HepG2 (cell line): ENCODE data around the gene HOXA11. TPM values are rescaled to one million over a fixed set of nuclear protein-coding genes. Genes with fewer than 3 reads are reported as not detected.
A peak's percentile ranks its signal among the peaks of the same experiment; 100 is the strongest.

ENCODE experiments used
- ATRX ChIP-seq: sonication (generic); formaldehyde crosslinking; IDR thresholded peaks from 2 replicates; pipeline ENCODE4 v1.4.0; 2020; ENCODE audit warnings: missing genetic modification reagents, borderline replicate concordance
- CBX1 ChIP-seq: IDR thresholded peaks from one replicate; pipeline ENCODE4 v1.6.1; 2016; ENCODE audit warnings: antibody characterized with exemption, low read depth
- ELF4 ChIP-seq: sonication (generic); formaldehyde crosslinking; IDR thresholded peaks from 2 replicates; pipeline ENCODE4 v1.5.0; 2020; ENCODE audit warnings: missing genetic modification reagents, mild to moderate bottlenecking, moderate library complexity, borderline replicate concordance
- EP300 ChIP-seq, 3 experiments: sonication (generic) in 1 of 3; formaldehyde crosslinking in 1 of 3; IDR thresholded peaks; 2 replicates each; pipeline versions ENCODE4 v1.5.1 to v1.6.1; 2011 to 2020; ENCODE audit warnings: low read depth in 2 of 3, low read length in 2 of 3, borderline replicate concordance in 1 of 3, improper control_type of control experiment in 1 of 3, mild to moderate bottlenecking in 1 of 3, missing genetic modification reagents in 1 of 3, moderate library complexity in 1 of 3
- FOXA3 ChIP-seq: IDR thresholded peaks from 2 replicates; pipeline ENCODE4 v1.6.1; 2016; ENCODE audit warnings: missing genetic modification reagents, missing compliant biosample characterization
- GFI1 ChIP-seq: sonication (generic); formaldehyde crosslinking; IDR thresholded peaks from 2 replicates; pipeline ENCODE4 v1.5.0; 2020; ENCODE audit warnings: missing genetic modification reagents, mild to moderate bottlenecking, borderline replicate concordance
- HNF4G ChIP-seq, 2 experiments: sonication (generic) in 1 of 2; formaldehyde crosslinking in 1 of 2; IDR thresholded peaks; 2 replicates each; pipeline versions ENCODE4 v1.4.0 to v1.6.1; 2011 to 2020; ENCODE audit warnings: borderline replicate concordance in 2 of 2, low read depth in 2 of 2, mild to moderate bottlenecking in 2 of 2, low read length in 1 of 2, missing genetic modification reagents in 1 of 2, moderate library complexity in 1 of 2
- HOXA3 ChIP-seq: sonication (generic); formaldehyde crosslinking; IDR thresholded peaks from 2 replicates; pipeline ENCODE4 v1.5.0; 2020; ENCODE audit warnings: missing genetic modification reagents
- ISX ChIP-seq: sonication (generic); formaldehyde crosslinking; conservative IDR thresholded peaks from 2 replicates; pipeline ENCODE4 v1.5.0; 2020; ENCODE audit warnings: missing genetic modification reagents
- KDM5A ChIP-seq: fragments of 200-600 bp; sonication (generic); IDR thresholded peaks from 2 replicates; pipeline ENCODE4 v1.7.0; 2018; ENCODE audit warnings: antibody characterized with exemption, mild to moderate bottlenecking, low read length, borderline replicate concordance
- MED13 ChIP-seq: sonication (generic); formaldehyde crosslinking; IDR thresholded peaks from 2 replicates; pipeline ENCODE4 v1.5.0; 2020; ENCODE audit warnings: missing genetic modification reagents
- NR2F6 ChIP-seq, 2 experiments: IDR thresholded peaks; 2 replicates each; pipeline ENCODE4 v1.6.1; 2016; ENCODE audit warnings: antibody characterized with exemption in 1 of 2, mild to moderate bottlenecking in 1 of 2
- SAP130 ChIP-seq: IDR thresholded peaks from 2 replicates; pipeline ENCODE4 v1.6.1; 2016; ENCODE audit warnings: low read depth
- ZFP36L2 ChIP-seq: sonication (generic); formaldehyde crosslinking; IDR thresholded peaks from 2 replicates; pipeline ENCODE4 v1.4.0; 2020; ENCODE audit warnings: missing genetic modification reagents
- ZNF232 ChIP-seq: sonication (generic); formaldehyde crosslinking; IDR thresholded peaks from 2 replicates; pipeline ENCODE4 v1.4.0; 2020; ENCODE audit warnings: missing genetic modification reagents, borderline replicate concordance
- ZNF816 ChIP-seq: sonication (generic); formaldehyde crosslinking; IDR thresholded peaks from 2 replicates; pipeline ENCODE4 v1.8.0; 2022; ENCODE audit warnings: missing genetic modification reagents, mild to moderate bottlenecking, borderline replicate concordance
- ZNF83 ChIP-seq: sonication (generic); formaldehyde crosslinking; IDR thresholded peaks from 2 replicates; pipeline ENCODE4 v1.4.0; 2020; ENCODE audit warnings: missing genetic modification reagents, mild to moderate bottlenecking, borderline replicate concordance
- ZNF879 ChIP-seq: sonication (generic); formaldehyde crosslinking; IDR thresholded peaks from 2 replicates; pipeline ENCODE4 v1.8.1; 2023; ENCODE audit warnings: missing genetic modification reagents
- polyA plus RNA-seq, 8 experiments: library from polyadenylated mRNA; depleted of rRNA in 3 of 8; stranded (reverse) in 7 of 8; unstranded in 1 of 8; fragments of >200 nt; fragmentation: Illumina TruSeq in 4 of 8; extraction: Trizol in 4 of 8; gene quantifications; 2 replicates each; pipeline versions ENCODE4 v1.2.1 to v1.2.3, GENCODE V29; 2011 to 2016; ENCODE audit warnings: low read depth in 4 of 8, missing spikeins in 1 of 8, mixed read lengths in 1 of 8; ENCODE audit not compliant: insufficient read depth in 1 of 8
- total RNA-seq, 5 experiments: library from RNA; depleted of rRNA; stranded (reverse); fragments of >200 nt; fragmentation: Illumina TruSeq; extraction: Trizol; gene quantifications; 2 replicates each; pipeline ENCODE4 v1.2.3, GENCODE V29; 2016; ENCODE audit warnings: low read depth in 1 of 5
- TF ChIP-seq, protein P1 (sequence below): sonication (generic); formaldehyde crosslinking; IDR thresholded peaks from 2 replicates; pipeline ENCODE4 v1.4.0; 2020; ENCODE audit warnings: missing genetic modification reagents, borderline replicate concordance
- TF ChIP-seq, protein P2 (sequence below): IDR thresholded peaks from 2 replicates; pipeline ENCODE4 v1.6.1; 2016; ENCODE audit warnings: low read depth, borderline replicate concordance
- TF ChIP-seq, protein P3 (sequence below): sonication (generic); formaldehyde crosslinking; IDR thresholded peaks from 2 replicates; pipeline ENCODE4 v1.5.0; 2020; ENCODE audit warnings: mild to moderate bottlenecking, missing genetic modification reagents

HOXA11 gene
- total and polyA plus RNA-seq, 2 of the 13 experiments (the other 11 are each of a cell fraction or from before 2014, with no cell fraction given), result not detected

DNA sequence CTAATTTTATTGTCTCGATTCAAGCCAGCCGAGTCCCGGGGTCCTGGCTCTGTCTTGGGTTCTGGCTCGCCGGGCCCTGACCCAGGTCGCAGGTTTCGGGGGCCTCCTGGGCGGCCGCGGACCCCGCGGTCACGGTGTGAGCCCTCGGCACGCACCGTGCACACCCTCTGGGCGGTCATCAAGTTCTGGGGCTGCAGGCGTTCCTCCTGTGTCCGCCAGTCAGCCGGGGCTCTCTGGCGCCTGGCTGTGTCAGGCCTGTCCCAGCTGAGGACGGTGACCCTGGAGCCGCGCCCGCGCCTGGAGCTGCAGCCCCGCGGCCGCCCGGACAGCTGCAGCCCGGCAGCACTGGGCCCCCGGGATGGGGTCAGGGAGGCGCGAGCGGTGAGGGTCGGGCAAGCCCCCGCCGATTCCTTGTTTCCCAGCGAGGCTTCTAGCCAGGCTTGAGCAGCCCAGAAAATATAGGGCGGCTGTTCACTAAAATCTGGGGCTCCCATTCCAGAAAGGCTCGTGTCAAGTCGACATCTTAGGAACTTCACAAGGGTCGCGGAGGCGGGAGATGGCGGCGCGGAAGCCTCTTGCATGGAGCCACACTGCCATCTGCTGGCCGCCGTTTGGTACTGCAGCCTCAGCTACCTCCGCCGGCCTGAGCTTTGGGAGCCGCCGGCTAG, 24.4 kb downstream of the HOXA11 start (continued):
- TF ChIP-seq HNF4G (IDR thresholded peaks at IDR 0.05; ENCODE audit: borderline replicate concordance, low read depth, low read length), result no peak
- TF ChIP-seq HNF4G (CRISPR knock-in tag; IDR thresholded peaks at IDR 0.05; ENCODE audit: borderline replicate concordance, low read depth), result no peak
- no peak for TF ChIP-seq ZFP36L2
- TF ChIP-seq ATRX, result no peak
- TF ChIP-seq, protein P1, sequence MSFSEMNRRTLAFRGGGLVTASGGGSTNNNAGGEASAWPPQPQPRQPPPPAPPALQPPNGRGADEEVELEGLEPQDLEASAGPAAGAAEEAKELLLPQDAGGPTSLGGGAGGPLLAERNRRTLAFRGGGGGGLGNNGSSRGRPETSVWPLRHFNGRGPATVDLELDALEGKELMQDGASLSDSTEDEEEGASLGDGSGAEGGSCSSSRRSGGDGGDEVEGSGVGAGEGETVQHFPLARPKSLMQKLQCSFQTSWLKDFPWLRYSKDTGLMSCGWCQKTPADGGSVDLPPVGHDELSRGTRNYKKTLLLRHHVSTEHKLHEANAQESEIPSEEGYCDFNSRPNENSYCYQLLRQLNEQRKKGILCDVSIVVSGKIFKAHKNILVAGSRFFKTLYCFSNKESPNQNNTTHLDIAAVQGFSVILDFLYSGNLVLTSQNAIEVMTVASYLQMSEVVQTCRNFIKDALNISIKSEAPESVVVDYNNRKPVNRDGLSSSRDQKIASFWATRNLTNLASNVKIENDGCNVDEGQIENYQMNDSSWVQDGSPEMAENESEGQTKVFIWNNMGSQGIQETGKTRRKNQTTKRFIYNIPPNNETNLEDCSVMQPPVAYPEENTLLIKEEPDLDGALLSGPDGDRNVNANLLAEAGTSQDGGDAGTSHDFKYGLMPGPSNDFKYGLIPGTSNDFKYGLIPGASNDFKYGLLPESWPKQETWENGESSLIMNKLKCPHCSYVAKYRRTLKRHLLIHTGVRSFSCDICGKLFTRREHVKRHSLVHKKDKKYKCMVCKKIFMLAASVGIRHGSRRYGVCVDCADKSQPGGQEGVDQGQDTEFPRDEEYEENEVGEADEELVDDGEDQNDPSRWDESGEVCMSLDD (CRISPR knock-in tag), result 0 out of 2 replicates have a peak, but pooled peaks have one; percentile 43
- TF ChIP-seq ZNF83 (CRISPR knock-in tag), result no peak
- peak; percentile 47; the same call in 1 of the 2 replicates for TF ChIP-seq HOXA3 (CRISPR knock-in tag)
- TF ChIP-seq ISX (CRISPR knock-in tag), result no peak
- TF ChIP-seq ZNF879 (CRISPR knock-in tag), result no peak
- no peak for TF ChIP-seq ZNF232 (CRISPR knock-in tag)
- TF ChIP-seq CBX1, result no peak
- TF ChIP-seq FOXA3 (CRISPR knock-in tag), result peak; percentile 9; the same call in 1 of the 2 replicates
- no peak for TF ChIP-seq EP300 (IDR thresholded peaks at IDR 0.05; ENCODE audit: low read depth in 2 of 2, low read length in 2 of 2)
- no peak for TF ChIP-seq EP300 (CRISPR knock-in tag; IDR thresholded peaks at IDR 0.05; ENCODE audit: borderline replicate concordance)
- no peak for TF ChIP-seq ELF4
- TF ChIP-seq GFI1, result no peak; the same call in 1 of the 2 replicates
- TF ChIP-seq MED13 (CRISPR knock-in tag), result no peak
- TF ChIP-seq KDM5A, result no peak
- TF ChIP-seq, protein P2, sequence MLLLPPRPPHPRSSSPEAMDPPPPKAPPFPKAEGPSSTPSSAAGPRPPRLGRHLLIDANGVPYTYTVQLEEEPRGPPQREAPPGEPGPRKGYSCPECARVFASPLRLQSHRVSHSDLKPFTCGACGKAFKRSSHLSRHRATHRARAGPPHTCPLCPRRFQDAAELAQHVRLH (CRISPR knock-in tag), result peak; percentile 61; the same call in 1 of the 2 replicates
- no peak for TF ChIP-seq ZNF816 (CRISPR knock-in tag)
- TF ChIP-seq, protein P3, sequence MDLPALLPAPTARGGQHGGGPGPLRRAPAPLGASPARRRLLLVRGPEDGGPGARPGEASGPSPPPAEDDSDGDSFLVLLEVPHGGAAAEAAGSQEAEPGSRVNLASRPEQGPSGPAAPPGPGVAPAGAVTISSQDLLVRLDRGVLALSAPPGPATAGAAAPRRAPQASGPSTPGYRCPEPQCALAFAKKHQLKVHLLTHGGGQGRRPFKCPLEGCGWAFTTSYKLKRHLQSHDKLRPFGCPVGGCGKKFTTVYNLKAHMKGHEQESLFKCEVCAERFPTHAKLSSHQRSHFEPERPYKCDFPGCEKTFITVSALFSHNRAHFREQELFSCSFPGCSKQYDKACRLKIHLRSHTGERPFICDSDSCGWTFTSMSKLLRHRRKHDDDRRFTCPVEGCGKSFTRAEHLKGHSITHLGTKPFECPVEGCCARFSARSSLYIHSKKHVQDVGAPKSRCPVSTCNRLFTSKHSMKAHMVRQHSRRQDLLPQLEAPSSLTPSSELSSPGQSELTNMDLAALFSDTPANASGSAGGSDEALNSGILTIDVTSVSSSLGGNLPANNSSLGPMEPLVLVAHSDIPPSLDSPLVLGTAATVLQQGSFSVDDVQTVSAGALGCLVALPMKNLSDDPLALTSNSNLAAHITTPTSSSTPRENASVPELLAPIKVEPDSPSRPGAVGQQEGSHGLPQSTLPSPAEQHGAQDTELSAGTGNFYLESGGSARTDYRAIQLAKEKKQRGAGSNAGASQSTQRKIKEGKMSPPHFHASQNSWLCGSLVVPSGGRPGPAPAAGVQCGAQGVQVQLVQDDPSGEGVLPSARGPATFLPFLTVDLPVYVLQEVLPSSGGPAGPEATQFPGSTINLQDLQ (CRISPR knock-in tag), result 0 out of 2 replicates have a peak, but pooled peaks have one; percentile 27
- no peak for TF ChIP-seq NR2F6 (IDR thresholded peaks at IDR 0.05)
- TF ChIP-seq NR2F6 (CRISPR knock-in tag; IDR thresholded peaks at IDR 0.05), result peak; percentile 33; the same call in 1 of the 2 replicates
- peak; percentile 42 for TF ChIP-seq SAP130 (CRISPR knock-in tag)
